Chondrocyte (in vitro differentiated cells): ENCODE measurements around the gene CLCN7. TPM values are rescaled to one million over a fixed set of nuclear protein-coding genes. Genes with fewer than 3 reads are reported as not detected.

Experiments
- DNase-seq: peaks from one replicate; pipeline ENCODE4 v3.0.0; 2021; ENCODE audit warnings: mixed read lengths, low spot score
- H3K27ac Mint-ChIP-seq: one replicate; pipeline ENCODE4 v1.8.0; 2021; ENCODE audit warnings: mild to moderate bottlenecking, moderate library complexity, mixed read lengths; ENCODE audit not compliant: unreplicated experiment
- H3K27me3 Mint-ChIP-seq: 2 replicates; pipeline ENCODE4 v1.8.0; 2021; ENCODE audit warnings: low read depth, mixed read lengths
- H3K36me3 Mint-ChIP-seq: 2 replicates; pipeline ENCODE4 v1.8.0; 2021; ENCODE audit warnings: low read depth, mixed read lengths
- H3K4me1 Mint-ChIP-seq: 2 replicates; pipeline ENCODE4 v1.8.0; 2021; ENCODE audit warnings: low read depth, mild to moderate bottlenecking, mixed read lengths
- H3K4me3 Mint-ChIP-seq: one replicate; pipeline ENCODE4 v1.8.0; 2021; ENCODE audit warnings: mild to moderate bottlenecking, moderate library complexity, mixed read lengths; ENCODE audit not compliant: unreplicated experiment
- H3K9me3 Mint-ChIP-seq: 2 replicates; pipeline ENCODE4 v1.8.0; 2021; ENCODE audit warnings: low read depth, mixed read lengths
- CTCF ChIP-seq: fragments of 200-600 bp; sonication (generic); IDR thresholded peaks from 2 replicates; pipeline ENCODE4 v1.5.0; 2021; ENCODE audit warnings: antibody characterized with exemption, mild to moderate bottlenecking, moderate library complexity
- total RNA-seq: library from RNA; stranded (reverse); gene quantifications from 3 replicates; pipeline ENCODE4 v1.2.1, GENCODE V29; 2021

The CLCN7 gene
- total RNA-seq, 1 donor from 2014 or later, result 97.0 TPM

GRCh38 chr16:1492923-1493745 lies 18.3 kb upstream of the CLCN7 start, which contains the start of gene TELO2:
Gene TELO2 (plus strand): TSS chr16:1493360. CDS start chr16:1494282, 922 bp downstream.
- Mint-ChIP-seq H3K36me3 (peaks cover 5% of the 10 kb centered on the region), H3K4me1 (peaks cover 18% of the 10 kb centered on the region), H3K27ac (peak within 1 kb of the TSS; percentile 94), H3K27me3 (no peaks in the 10 kb centered on the region), H3K9me3 (no peaks in the 10 kb centered on the region), H3K4me3 (peak within 1 kb of the TSS; percentile 88)
- peak; percentile 93 for DNase-seq
- TF ChIP-seq CTCF, result no peak

- H3K36me3 Mint-ChIP-seq, result peaks cover 5% of the 10 kb centered on the region
- H3K4me1 Mint-ChIP-seq, result peaks cover 18% of the 10 kb centered on the region
- peak overlapping the region; percentile 88 for H3K4me3 Mint-ChIP-seq
- peak overlapping the region; percentile 94 for H3K27ac Mint-ChIP-seq
- no peaks in the 10 kb centered on the region for H3K9me3 Mint-ChIP-seq
- no peak for DNase-seq
- TF ChIP-seq CTCF, result no peak
- H3K27me3 Mint-ChIP-seq, result no peaks in the 10 kb centered on the region
These were observed 17.5 kb upstream of the CLCN7 start for GRCh38 chr16:1492082-1492922.

GRCh38 chr16:1491327-1491726 lies 16.5 kb upstream of the CLCN7 start:
- Mint-ChIP-seq H3K27ac (no peak overlapping the region), H3K36me3 (peaks cover 1% of the 10 kb centered on the region), H3K4me1 (peaks cover 18% of the 10 kb centered on the region), H3K4me3 (no peak overlapping the region), H3K9me3 (no peaks in the 10 kb centered on the region), H3K27me3 (no peaks in the 10 kb centered on the region)
- no peak for TF ChIP-seq CTCF
- no peak for DNase-seq

GRCh38 chr16:1489077-1489476 lies 14.2 kb upstream of the CLCN7 start:
- Mint-ChIP-seq H3K4me3 (no peak overlapping the region), H3K27ac (no peak overlapping the region), H3K27me3 (no peaks in the 10 kb centered on the region), H3K4me1 (peaks cover 12% of the 10 kb centered on the region), H3K9me3 (no peaks in the 10 kb centered on the region), H3K36me3 (no peaks in the 10 kb centered on the region)
- DNase-seq, result peak; percentile 72
- TF ChIP-seq CTCF, result no peak

- Mint-ChIP-seq H3K9me3 (no peaks in the 10 kb centered on the region), H3K27ac (no peak within 1 kb of the TSS), H3K36me3 (no peaks in the 10 kb centered on the region), H3K27me3 (peaks cover 2% of the 10 kb centered on the region), H3K4me1 (peaks cover 9% of the 10 kb centered on the region), H3K4me3 (no peak within 1 kb of the TSS)
- DNase-seq, result no peak
- TF ChIP-seq CTCF, result no peak
These were observed 13.8 kb upstream of the CLCN7 start, which contains the start of gene PTX4 for GRCh38 chr16:1488619-1489018. Gene PTX4 (minus strand): TSS chr16:1488944. CDS start chr16:1488909, 35 bp downstream.
